IMR-90 (cell line): Measurements from ENCODE around the gene MTFR2. TPM values are rescaled to one million over a fixed set of nuclear protein-coding genes. Genes with fewer than 3 reads are reported as not detected.

Experiments
- ATAC-seq: fragments of 200-7000 bp; cut with Tn5 transposase; 2 replicates; pipeline ENCODE4 v1.9.1; 2020; ENCODE audit warnings: low read depth, mild to moderate bottlenecking, moderate library complexity
- BruUV-seq: library from RNA; stranded (reverse); fragments of 400-500 nt; replicated peaks from 2 replicates; lab custom pipeline; 2021; lab: Mats Ljungman, UMichigan
- CTCF ChIA-PET: fragments of 300-600 bp; formaldehyde crosslinking; extraction: SDS; loops from one replicate; lab custom pipeline; 2021; ENCODE audit warnings: antibody characterized with exemption; lab: Yijun Ruan, JAX
- POLR2A ChIA-PET: fragments of 300-600 bp; sonication (Branson Sonifier 250); formaldehyde crosslinking; loops from one replicate; lab custom pipeline; 2022; ENCODE audit warnings: antibody characterized with exemption; ENCODE audit not compliant: unreplicated experiment; lab: Charles Lee
- DNase-seq: peaks from one replicate; pipeline ENCODE4 v3.0.0; 2013
- H2AFZ ChIP-seq: replicated peaks from 2 replicates; pipeline ENCODE3; 2013; ENCODE audit warnings: low read length, mild to moderate bottlenecking; ENCODE audit not compliant: poor library complexity
- H2AK5ac ChIP-seq: 2 replicates; pipeline ENCODE4 v1.6.1; 2013; ENCODE audit warnings: low read depth, low read length, inconsistent platforms
- H2AK9ac ChIP-seq: replicated peaks from 2 replicates; pipeline ENCODE3; 2013; ENCODE audit warnings: mild to moderate bottlenecking, low read depth, low read length, moderate library complexity; ENCODE audit not compliant: poor library complexity
- H2BK120ac ChIP-seq: 2 replicates; pipeline ENCODE4 v1.6.1; 2013; ENCODE audit warnings: low read depth, low read length, inconsistent platforms
- H2BK15ac ChIP-seq: 3 replicates; pipeline ENCODE4 v1.6.1; 2013; ENCODE audit warnings: low read depth, low read length, inconsistent platforms
- H2BK20ac ChIP-seq: 2 replicates; pipeline ENCODE4 v1.6.1; 2013; ENCODE audit warnings: low read depth, mild to moderate bottlenecking, inconsistent platforms, low read length, moderate library complexity
- H2BK5ac ChIP-seq: 2 replicates; pipeline ENCODE4 v1.6.1; 2013; ENCODE audit warnings: mild to moderate bottlenecking, low read depth, low read length, inconsistent platforms; ENCODE audit not compliant: poor library complexity, severe bottlenecking
- H3K14ac ChIP-seq: replicated peaks from 2 replicates; pipeline ENCODE4 v1.6.1; 2013; ENCODE audit warnings: low read depth, low read length, inconsistent platforms
- H3K18ac ChIP-seq: 2 replicates; pipeline ENCODE4 v1.6.1; 2013; ENCODE audit warnings: low read depth, low read length, control low read depth
- H3K23ac ChIP-seq: 2 replicates; pipeline ENCODE4 v1.6.1; 2013; ENCODE audit warnings: low read depth, low read length, inconsistent platforms
- H3K27ac ChIP-seq: 2 replicates; pipeline ENCODE4 v1.5.1; 2013; ENCODE audit warnings: mild to moderate bottlenecking, control low read depth, low read length; ENCODE audit not compliant: insufficient read depth
- H3K27me3 ChIP-seq: 2 replicates; pipeline ENCODE4 v1.6.1; 2013; ENCODE audit warnings: low read length; ENCODE audit not compliant: control insufficient read depth, insufficient read depth
- H3K36me3 ChIP-seq: 2 replicates; pipeline ENCODE4 v1.6.1; 2013; ENCODE audit warnings: low read length, mixed read lengths; ENCODE audit not compliant: control insufficient read depth, insufficient read depth
- H3K4ac ChIP-seq: 2 replicates; pipeline ENCODE4 v1.6.1; 2013; ENCODE audit warnings: low read depth, low read length, inconsistent platforms
- H3K4me1 ChIP-seq: 2 replicates; pipeline ENCODE4 v1.6.1; 2013; ENCODE audit warnings: low read length, mixed read lengths; ENCODE audit not compliant: control insufficient read depth, insufficient read depth
- H3K4me2 ChIP-seq: 2 replicates; pipeline ENCODE4 v1.6.1; 2013; ENCODE audit warnings: low read depth, mild to moderate bottlenecking, control low read depth, low read length, moderate library complexity
- H3K4me3 ChIP-seq: 2 replicates; pipeline ENCODE4 v1.5.1; 2013; ENCODE audit warnings: low read depth, mild to moderate bottlenecking, control low read depth, low read length, moderate library complexity; ENCODE audit not compliant: insufficient read depth
- H3K56ac ChIP-seq: 2 replicates; pipeline ENCODE4 v1.6.1; 2013; ENCODE audit warnings: low read length, inconsistent platforms; ENCODE audit not compliant: insufficient read depth; ENCODE audit errors: extremely low read depth
- H3K79me1 ChIP-seq, 2 experiments: 2 replicates each; pipeline ENCODE4 v1.6.1; 2013; ENCODE audit warnings: low read length in 2 of 2, inconsistent platforms in 1 of 2, low read depth in 1 of 2
- H3K9ac ChIP-seq: 2 replicates; pipeline ENCODE4 v1.6.1; 2013; ENCODE audit warnings: low read depth, low read length, control low read depth
- H3K9me1 ChIP-seq: 2 replicates; pipeline ENCODE4 v1.6.1; 2013; ENCODE audit warnings: low read length, inconsistent platforms; ENCODE audit not compliant: insufficient read depth
- H3K9me3 ChIP-seq: 2 replicates; pipeline ENCODE4 v1.6.1; 2013; ENCODE audit warnings: low read length; ENCODE audit not compliant: control insufficient read depth, insufficient read depth
- H4K20me1 ChIP-seq: 2 replicates; pipeline ENCODE4 v1.6.1; 2013; ENCODE audit warnings: low read length, inconsistent platforms; ENCODE audit not compliant: insufficient read depth
- H4K5ac ChIP-seq: 2 replicates; pipeline ENCODE4 v1.6.1; 2013; ENCODE audit warnings: mild to moderate bottlenecking, low read depth, low read length, control low read depth
- H4K8ac ChIP-seq, 2 experiments: 2 replicates each; pipeline ENCODE4 v1.6.1; 2013; ENCODE audit warnings: low read depth in 2 of 2, low read length in 2 of 2, control low read depth in 1 of 2, inconsistent platforms in 1 of 2
- H4K91ac ChIP-seq: 2 replicates; pipeline ENCODE4 v1.6.1; 2013; ENCODE audit warnings: low read depth, low read length, inconsistent platforms; ENCODE audit not compliant: insufficient read depth
- BHLHE40 ChIP-seq: fragments of 150-350 bp; IDR thresholded peaks from 2 replicates; pipeline ENCODE4 v1.6.1; 2016; ENCODE audit warnings: mild to moderate bottlenecking, low read depth, low read length
- CEBPB ChIP-seq: IDR thresholded peaks from 2 replicates; pipeline ENCODE4 v1.6.1; 2012; ENCODE audit warnings: low read depth, low read length, improper control_type of control experiment
- CHD1 ChIP-seq: IDR thresholded peaks from 2 replicates; pipeline ENCODE4 v1.6.1; 2012; ENCODE audit warnings: low read depth, low read length, improper control_type of control experiment
- FOS ChIP-seq: fragments of 150-350 bp; IDR thresholded peaks from 2 replicates; pipeline ENCODE4 v1.6.1; 2016; ENCODE audit warnings: low read depth, low read length
- MAFK ChIP-seq: IDR thresholded peaks from 2 replicates; pipeline ENCODE4 v1.6.1; 2012; ENCODE audit warnings: low read depth, low read length, improper control_type of control experiment
- MXI1 ChIP-seq: IDR thresholded peaks from 2 replicates; pipeline ENCODE4 v1.6.1; 2012; ENCODE audit warnings: low read depth, mild to moderate bottlenecking, low read length, moderate library complexity, borderline replicate concordance
- NFE2L2 ChIP-seq: fragments of 150-350 bp; IDR thresholded peaks from 2 replicates; pipeline ENCODE4 v1.6.1; 2016; ENCODE audit warnings: low read depth, mild to moderate bottlenecking, low read length
- POLR2A ChIP-seq: IDR thresholded peaks from 2 replicates; pipeline ENCODE4 v1.6.1; 2012; ENCODE audit warnings: mild to moderate bottlenecking, low read depth, low read length
- RCOR1 ChIP-seq: IDR thresholded peaks from 2 replicates; pipeline ENCODE4 v1.6.1; 2012; ENCODE audit warnings: mild to moderate bottlenecking, low read length, improper control_type of control experiment; ENCODE audit not compliant: insufficient replicate concordance
- RFX5 ChIP-seq: IDR thresholded peaks from 2 replicates; pipeline ENCODE4 v1.8.0; 2012; ENCODE audit warnings: low read depth, mild to moderate bottlenecking, low read length, moderate library complexity
- WGBS, 2 experiments: methylation state at CpG; one replicate each; pipeline versions ENCODE4 v1.1.5 to v1.1.7; 2013; ENCODE audit warnings: missing lambda C conversion rate in 2 of 2; ENCODE audit not compliant: insufficient read length in 1 of 2; ENCODE audit errors: extremely low coverage in 2 of 2; 5-methylcytosine and 5-hydroxymethylcytosine counted together
- dilution Hi-C: fragments of 300-500 bp; cut with HindIII; formaldehyde crosslinking; loops from one replicate; pipeline ENCODE4 v1.14.3; 2018; ENCODE audit warnings: low sequenced_read_pairs; ENCODE audit not compliant: unreplicated experiment
- in situ Hi-C: fragments of 300-500 bp; cut with MboI; formaldehyde crosslinking; loops from 3 replicates; pipeline ENCODE4 v1.14.3; 2019; ENCODE audit warnings: low sequenced_read_pairs, inconsistent platforms, mixed read lengths
- intact Hi-C: fragments of 100-400 bp; cut with micrococcal nuclease; formaldehyde crosslinking; loops from 2 replicates; pipeline ENCODE4 v1.10.0; 2022
- polyA plus RNA-seq, 3 experiments: library from polyadenylated mRNA; depleted of rRNA; stranded (reverse); fragments of >200 nt; gene quantifications; 2 replicates each; pipeline ENCODE4 v1.2.3, GENCODE V29; 2012; ENCODE audit warnings: low replicate concordance in 1 of 3
- total RNA-seq: library from RNA; depleted of rRNA; stranded (reverse); fragments of >200 nt; gene quantifications from 2 replicates; pipeline ENCODE4 v1.2.3, GENCODE V29; 2012
- TF ChIP-seq, protein P1 (sequence below): conservative IDR thresholded peaks from 2 replicates; pipeline ENCODE4 v1.5.1; 2012; ENCODE audit warnings: mild to moderate bottlenecking, low read depth, low read length, improper control_type of control experiment

The MTFR2 gene
- total and polyA plus RNA-seq, 2 of the 4 experiments (the other 2 are of a cell fraction) = 0.72 to 7.2 TPM

DNA sequence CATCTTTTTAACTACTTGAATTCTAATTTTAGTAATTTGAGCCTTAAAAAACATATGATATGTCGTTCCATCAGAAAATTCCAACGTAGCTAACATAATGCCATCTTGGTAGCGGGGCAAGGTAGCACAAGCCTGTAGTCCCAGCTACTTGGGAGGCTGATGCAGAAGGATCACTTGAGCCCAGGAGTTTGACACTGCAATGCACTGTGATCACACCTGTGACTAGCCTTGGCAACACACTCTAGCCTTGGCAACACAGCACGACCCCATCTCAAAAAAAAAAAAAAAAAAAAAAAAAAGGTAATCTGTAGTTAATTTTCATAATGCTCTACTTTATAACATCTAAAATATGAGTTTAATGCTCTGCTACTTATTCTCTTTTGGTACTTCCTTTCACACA is 32.8 kb upstream of the MTFR2 start:
- Histone ChIP-seq H3K4me1 (peaks cover 8% of the 10 kb centered on the region), H4K20me1 (peaks cover 86% of the 10 kb centered on the region), H3K14ac (no peak overlapping the region), H2BK120ac (no peak overlapping the region), H3K79me1 (peaks cover 0 to 20% of the 10 kb centered on the region in 2 experiments; a peak in 3 of 4 replicates), H3K9me3 (no peaks in the 10 kb centered on the region), H3K56ac (no peak overlapping the region), H4K8ac (no peak overlapping the region), H3K9me1 (peaks cover 9% of the 10 kb centered on the region), H3K27ac (0 out of 2 replicates have a peak overlapping the region, but pooled peaks have one; percentile 21), H3K4ac (no peak overlapping the region), H2AFZ (no peak overlapping the region), H2BK20ac (no peak overlapping the region), H4K91ac (no peak overlapping the region), H3K23ac (no peak overlapping the region), H3K4me3 (no peak overlapping the region), H2AK5ac (no peak overlapping the region), H3K9ac (no peak overlapping the region), H2BK5ac (no peak overlapping the region), H2BK15ac (no peak overlapping the region), H3K18ac (no peak overlapping the region), H3K4me2 (no peak overlapping the region; the same call in 1 of the 2 replicates), H4K5ac (no peak overlapping the region), H3K27me3 (no peaks in the 10 kb centered on the region), H2AK9ac (no peak overlapping the region), H3K36me3 (peaks cover 10% of the 10 kb centered on the region)
- TF ChIP-seq NFE2L2 (no peak), RCOR1 (no peak), POLR2A (no peak), MXI1 (no peak), RFX5 (no peak), BHLHE40 (no peak), CEBPB (no peak), FOS (no peak), MAFK (no peak), CHD1 (no peak)
- TF ChIP-seq, protein P1, sequence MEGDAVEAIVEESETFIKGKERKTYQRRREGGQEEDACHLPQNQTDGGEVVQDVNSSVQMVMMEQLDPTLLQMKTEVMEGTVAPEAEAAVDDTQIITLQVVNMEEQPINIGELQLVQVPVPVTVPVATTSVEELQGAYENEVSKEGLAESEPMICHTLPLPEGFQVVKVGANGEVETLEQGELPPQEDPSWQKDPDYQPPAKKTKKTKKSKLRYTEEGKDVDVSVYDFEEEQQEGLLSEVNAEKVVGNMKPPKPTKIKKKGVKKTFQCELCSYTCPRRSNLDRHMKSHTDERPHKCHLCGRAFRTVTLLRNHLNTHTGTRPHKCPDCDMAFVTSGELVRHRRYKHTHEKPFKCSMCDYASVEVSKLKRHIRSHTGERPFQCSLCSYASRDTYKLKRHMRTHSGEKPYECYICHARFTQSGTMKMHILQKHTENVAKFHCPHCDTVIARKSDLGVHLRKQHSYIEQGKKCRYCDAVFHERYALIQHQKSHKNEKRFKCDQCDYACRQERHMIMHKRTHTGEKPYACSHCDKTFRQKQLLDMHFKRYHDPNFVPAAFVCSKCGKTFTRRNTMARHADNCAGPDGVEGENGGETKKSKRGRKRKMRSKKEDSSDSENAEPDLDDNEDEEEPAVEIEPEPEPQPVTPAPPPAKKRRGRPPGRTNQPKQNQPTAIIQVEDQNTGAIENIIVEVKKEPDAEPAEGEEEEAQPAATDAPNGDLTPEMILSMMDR = no peak
- dilution Hi-C loops (no loop called here), in situ Hi-C loops (loop anchor here (25.0 kb wide), 1 partner anchor 504 kb away; the partner anchor contains the start of gene MAP3K5), intact Hi-C loops (no loop called here)
- DNase-seq (no peak), ATAC-seq (no peak)
- CTCF ChIA-PET = no interaction called here
- POLR2A ChIA-PET = no interaction called here
- BruUV-seq = no TSS peak
- 100% methylated on average over 2 of the region's 4 CpGs; no CpG with 5 or more reads in 1 of the 2 experiments for WGBS, 2 experiments
